CD4-positive, alpha-beta memory T cell (primary cell): ENCODE measurements around the gene RNF44. TPM values are rescaled to one million over a fixed set of nuclear protein-coding genes. Genes with fewer than 3 reads are reported as not detected.
A peak's percentile ranks its signal among the peaks of the same experiment; 100 is the strongest.

Experiments
- CTCF ChIA-PET: fragments of 350-600 bp; sonication (Branson Sonifier 250); formaldehyde crosslinking; loops from one replicate; lab custom pipeline; 2021; ENCODE audit warnings: inconsistent platforms; ENCODE audit not compliant: partially characterized antibody; lab: Charles Lee
- POLR2A ChIA-PET: fragments of 350-600 bp; sonication (Branson Sonifier 250); formaldehyde crosslinking; loops from one replicate; lab custom pipeline; 2021; ENCODE audit not compliant: partially characterized antibody; lab: Charles Lee
- DNase-seq, 5 donors: peaks; one replicate each; pipeline versions ENCODE4 v3.0.0 to v3.0.0-alpha.2; 2020 to 2022; ENCODE audit warnings: mixed read lengths in 1 of 5
- H3K27ac ChIP-seq: one replicate; pipeline ENCODE4 v1.7.0; 2013; ENCODE audit warnings: low read depth, low read length
- H3K27me3 ChIP-seq: 2 replicates; pipeline ENCODE4 v1.7.0; 2013; ENCODE audit warnings: mild to moderate bottlenecking, low read length, moderate library complexity; ENCODE audit not compliant: insufficient read depth
- H3K36me3 ChIP-seq: 2 replicates; pipeline ENCODE4 v1.7.0; 2013; ENCODE audit warnings: mild to moderate bottlenecking, low read length, moderate library complexity; ENCODE audit not compliant: insufficient read depth
- H3K4me1 ChIP-seq: 2 replicates; pipeline ENCODE4 v1.7.0; 2013; ENCODE audit warnings: mild to moderate bottlenecking, low read length, moderate library complexity; ENCODE audit not compliant: insufficient read depth
- H3K4me3 ChIP-seq, 2 donors: one replicate each; pipeline ENCODE4 v1.7.0; 2013; ENCODE audit warnings: low read length in 2 of 2, mild to moderate bottlenecking in 1 of 2
- H3K9me3 ChIP-seq, 2 donors: one replicate each; pipeline ENCODE4 v1.7.0; 2013; ENCODE audit warnings: low read length in 2 of 2, control low read depth in 1 of 2; ENCODE audit not compliant: control insufficient read depth in 1 of 2
- H3K27ac Mint-ChIP-seq, 7 donors: one replicate each; pipeline ENCODE4 v1.8.0; 2020 to 2021; ENCODE audit warnings: mixed read lengths in 7 of 7, mild to moderate bottlenecking in 6 of 7, inconsistent platforms in 3 of 7, moderate library complexity in 3 of 7
- H3K27me3 Mint-ChIP-seq, 2 donors: one replicate each; pipeline ENCODE4 v1.8.0; 2020 to 2021; ENCODE audit warnings: mixed read lengths in 2 of 2
- H3K36me3 Mint-ChIP-seq, 2 donors: one replicate each; pipeline ENCODE4 v1.8.0; 2020 to 2021; ENCODE audit warnings: mixed read lengths in 2 of 2, inconsistent platforms in 1 of 2, mild to moderate bottlenecking in 1 of 2
- H3K4me1 Mint-ChIP-seq, 4 donors: one replicate each; pipeline ENCODE4 v1.8.0; 2020 to 2021; ENCODE audit warnings: mixed read lengths in 4 of 4, mild to moderate bottlenecking in 1 of 4
- H3K4me3 Mint-ChIP-seq, 8 donors: one replicate each; pipeline ENCODE4 v1.8.0; 2020 to 2021; ENCODE audit warnings: mixed read lengths in 8 of 8, mild to moderate bottlenecking in 7 of 8, moderate library complexity in 6 of 8, inconsistent platforms in 3 of 8
- H3K9me3 Mint-ChIP-seq, 8 donors: one replicate each; pipeline ENCODE4 v1.8.0; 2020 to 2021; ENCODE audit warnings: mixed read lengths in 8 of 8, mild to moderate bottlenecking in 5 of 8, inconsistent platforms in 3 of 8, moderate library complexity in 1 of 8
- intact Hi-C: fragments of 100-400 bp; cut with micrococcal nuclease; formaldehyde crosslinking; loops from one replicate; pipeline ENCODE4 v1.15.1; 2023
- polyA plus RNA-seq, 2 donors: library from polyadenylated mRNA; unstranded; fragments of 300-500 nt; fragmentation: Illumina TruSeq; gene quantifications; one replicate each; pipeline ENCODE4 v1.2.3, GENCODE V29; 2021
- total RNA-seq, 2 experiments: library from RNA; stranded (reverse); gene quantifications; one replicate each; pipeline ENCODE4 v1.2.3, GENCODE V29; 2021

RNF44 gene
- total and polyA plus RNA-seq, 4 experiments from 2014 or later = 1.1 to 262 (median 127) TPM

GRCh38 chr5:176485176-176485575, 52.0 kb downstream of the RNF44 start:
- intact Hi-C loops = no loop called here
- H3K4me1 ChIP-seq = peaks cover 25% of the 10 kb centered on the region
- peaks cover 8% of the 10 kb centered on the region for H3K36me3 ChIP-seq
- CTCF ChIA-PET = interaction anchor here (0.8 to 1.7 kb wide), 2 partner anchors 10 to 29 kb away, joined by 3 read pairs; no protein-coding TSS in a partner anchor
- H3K4me1 Mint-ChIP-seq = peaks cover 31 to 57% (median 43%) of the 10 kb centered on the region in 4 donors
- no peaks in the 10 kb centered on the region for H3K27me3 ChIP-seq
- DNase-seq = no peak
- POLR2A ChIA-PET = interaction anchor here (1.5 kb wide), 1 partner anchor 23 kb away, joined by 3 read pairs; no protein-coding TSS in a partner anchor
- no peak overlapping the region for H3K4me3 ChIP-seq
- no peaks in the 10 kb centered on the region for H3K27me3 Mint-ChIP-seq
- H3K36me3 Mint-ChIP-seq = peaks cover 36 to 49% of the 10 kb centered on the region in 2 donors
- H3K4me3 Mint-ChIP-seq = no peak overlapping the region
- H3K27ac ChIP-seq = no peak overlapping the region
- no peaks in the 10 kb centered on the region for H3K9me3 Mint-ChIP-seq
- no peaks in the 10 kb centered on the region for H3K9me3 ChIP-seq
- H3K27ac Mint-ChIP-seq = no peak overlapping the region

GRCh38 chr5:176481711-176482110, 55.5 kb downstream of the RNF44 start:
- Histone ChIP-seq H3K4me1 (peaks cover 2% of the 10 kb centered on the region), H3K36me3 (peaks cover 18% of the 10 kb centered on the region), H3K4me3 (no peak overlapping the region), H3K27me3 (no peaks in the 10 kb centered on the region), H3K9me3 (no peaks in the 10 kb centered on the region), H3K27ac (no peak overlapping the region)
- intact Hi-C loops = no loop called here
- Mint-ChIP-seq H3K36me3 (peaks cover 33 to 49% of the 10 kb centered on the region in 2 donors), H3K9me3 (no peaks in the 10 kb centered on the region), H3K27ac (peak overlapping the region in 3 of 7 donors; percentile 10 to 29 (median 27)), H3K4me3 (no peak overlapping the region), H3K4me1 (peaks cover 21 to 38% (median 25%) of the 10 kb centered on the region in 4 donors), H3K27me3 (no peaks in the 10 kb centered on the region)
- DNase-seq = no peak
- CTCF ChIA-PET = interaction anchor here (0.6 to 1.8 kb wide), 5 partner anchors 9 to 61 kb away, joined by 3 to 5 read pairs (median 3); no protein-coding TSS in a partner anchor
- POLR2A ChIA-PET = interaction anchor here (0.8 kb wide), 1 partner anchor 29 kb away, joined by 3 read pairs; no protein-coding TSS in a partner anchor

Other genes with a start within 250 kb of the RNF44 start
- 10 to 100 TPM; 73.3 to 76.6 TPM for gene KIAA1191, start 175.6 kb downstream of the RNF44 start, total RNA-seq
- gene KIAA1191, start 175.6 kb downstream of the RNF44 start, polyA plus RNA-seq = 10 to 100 TPM; 53.6 to 71.5 TPM
- 10 to 100 TPM; 14.7 to 17.9 TPM for gene ARL10, start 171.9 kb downstream of the RNF44 start, total RNA-seq
- 1 to 10 TPM in 1 of 2 donors, under 1 TPM in 1; 0.60 to 1.2 TPM for gene ARL10, start 171.9 kb downstream of the RNF44 start, polyA plus RNA-seq
- gene NOP16, start 148.8 kb downstream of the RNF44 start, total RNA-seq = 10 to 100 TPM; 16.9 to 19.4 TPM
- 10 to 100 TPM; 19.3 to 46.3 TPM for gene NOP16, start 148.8 kb downstream of the RNF44 start, polyA plus RNA-seq
- 10 to 100 TPM; 81.3 to 83.4 TPM for gene HIGD2A, start 148.7 kb downstream of the RNF44 start, total RNA-seq
- 100 to 1,000 TPM; 191 to 224 TPM for gene HIGD2A, start 148.7 kb downstream of the RNF44 start, polyA plus RNA-seq
- gene CLTB, start 120.9 kb downstream of the RNF44 start, total RNA-seq = 10 to 100 TPM; 34.8 to 40.5 TPM
- gene CLTB, start 120.9 kb downstream of the RNF44 start, polyA plus RNA-seq = 10 to 100 TPM; 64.3 to 76.6 TPM
- gene FAF2, start 89.0 kb downstream of the RNF44 start, total RNA-seq = 10 to 100 TPM; 32.3 to 33.6 TPM
- 10 to 100 TPM; 10.8 to 18.4 TPM for gene FAF2, start 89.0 kb downstream of the RNF44 start, polyA plus RNA-seq
- 1 to 10 TPM; 2.9 TPM for gene CDHR2, start 11.9 kb upstream of the RNF44 start, total RNA-seq
- gene CDHR2, start 11.9 kb upstream of the RNF44 start, polyA plus RNA-seq = not detected
- gene GPRIN1, start 72.8 kb upstream of the RNF44 start, total RNA-seq = under 1 TPM; 0.41 to 0.44 TPM
- under 1 TPM in 1 of 2 donors, not detected in 1; 0.37 TPM for gene GPRIN1, start 72.8 kb upstream of the RNF44 start, polyA plus RNA-seq
- not detected for gene SNCB, start 93.1 kb upstream of the RNF44 start, total RNA-seq
- not detected for gene SNCB, start 93.1 kb upstream of the RNF44 start, polyA plus RNA-seq
- not detected for gene EIF4E1B, start 93.3 kb upstream of the RNF44 start, total RNA-seq
- not detected for gene EIF4E1B, start 93.3 kb upstream of the RNF44 start, polyA plus RNA-seq
- 10 to 100 TPM; 27.4 to 30.7 TPM for gene TSPAN17, start 110.1 kb upstream of the RNF44 start, total RNA-seq
- gene TSPAN17, start 110.1 kb upstream of the RNF44 start, polyA plus RNA-seq = 10 to 100 TPM; 16.0 to 26.7 TPM